GM13976 (cell line): ENCODE results near the gene HOXB2.

Source experiments
- DNase-seq: peaks from one replicate; pipeline ENCODE4 v3.0.0; 2012; ENCODE audit warnings: low spot score
- in situ Hi-C: fragments of 300-500 bp; cut with MboI; formaldehyde crosslinking; loops from one replicate; pipeline ENCODE4 v1.12.0; 2022; ENCODE audit warnings: low sequenced_read_pairs, mixed read lengths, inconsistent platforms; ENCODE audit not compliant: unreplicated experiment
- TF ChIP-seq, protein P1 (sequence below): IDR thresholded peaks from 2 replicates; pipeline ENCODE4 v1.5.1; 2012; ENCODE audit warnings: borderline replicate concordance, mild to moderate bottlenecking; ENCODE audit not compliant: insufficient read depth; ENCODE audit errors: extremely low read depth, missing control alignments, control extremely low read depth

The HOXB2 gene

DNA sequence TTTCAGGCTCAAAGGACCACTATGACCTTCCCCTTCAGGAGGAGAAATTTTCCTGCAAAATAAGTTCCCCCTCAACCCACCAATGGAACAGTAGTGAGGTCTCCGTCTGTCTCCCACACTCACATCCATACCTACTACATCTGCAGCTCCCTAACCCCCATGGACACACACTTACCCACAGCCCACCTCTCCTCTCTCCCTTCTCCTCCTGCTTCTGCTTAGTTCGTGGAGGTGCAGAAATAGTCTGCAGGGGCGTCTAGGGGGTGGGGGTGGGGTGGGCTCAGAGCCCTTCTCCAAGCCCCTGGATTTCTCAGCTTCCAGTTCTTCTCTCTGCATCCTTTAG, 24.3 kb upstream of the HOXB2 start:
- in situ Hi-C loops = no loop called here
- TF ChIP-seq, protein P1, sequence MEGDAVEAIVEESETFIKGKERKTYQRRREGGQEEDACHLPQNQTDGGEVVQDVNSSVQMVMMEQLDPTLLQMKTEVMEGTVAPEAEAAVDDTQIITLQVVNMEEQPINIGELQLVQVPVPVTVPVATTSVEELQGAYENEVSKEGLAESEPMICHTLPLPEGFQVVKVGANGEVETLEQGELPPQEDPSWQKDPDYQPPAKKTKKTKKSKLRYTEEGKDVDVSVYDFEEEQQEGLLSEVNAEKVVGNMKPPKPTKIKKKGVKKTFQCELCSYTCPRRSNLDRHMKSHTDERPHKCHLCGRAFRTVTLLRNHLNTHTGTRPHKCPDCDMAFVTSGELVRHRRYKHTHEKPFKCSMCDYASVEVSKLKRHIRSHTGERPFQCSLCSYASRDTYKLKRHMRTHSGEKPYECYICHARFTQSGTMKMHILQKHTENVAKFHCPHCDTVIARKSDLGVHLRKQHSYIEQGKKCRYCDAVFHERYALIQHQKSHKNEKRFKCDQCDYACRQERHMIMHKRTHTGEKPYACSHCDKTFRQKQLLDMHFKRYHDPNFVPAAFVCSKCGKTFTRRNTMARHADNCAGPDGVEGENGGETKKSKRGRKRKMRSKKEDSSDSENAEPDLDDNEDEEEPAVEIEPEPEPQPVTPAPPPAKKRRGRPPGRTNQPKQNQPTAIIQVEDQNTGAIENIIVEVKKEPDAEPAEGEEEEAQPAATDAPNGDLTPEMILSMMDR = no peak
- no peak for DNase-seq

DNA sequence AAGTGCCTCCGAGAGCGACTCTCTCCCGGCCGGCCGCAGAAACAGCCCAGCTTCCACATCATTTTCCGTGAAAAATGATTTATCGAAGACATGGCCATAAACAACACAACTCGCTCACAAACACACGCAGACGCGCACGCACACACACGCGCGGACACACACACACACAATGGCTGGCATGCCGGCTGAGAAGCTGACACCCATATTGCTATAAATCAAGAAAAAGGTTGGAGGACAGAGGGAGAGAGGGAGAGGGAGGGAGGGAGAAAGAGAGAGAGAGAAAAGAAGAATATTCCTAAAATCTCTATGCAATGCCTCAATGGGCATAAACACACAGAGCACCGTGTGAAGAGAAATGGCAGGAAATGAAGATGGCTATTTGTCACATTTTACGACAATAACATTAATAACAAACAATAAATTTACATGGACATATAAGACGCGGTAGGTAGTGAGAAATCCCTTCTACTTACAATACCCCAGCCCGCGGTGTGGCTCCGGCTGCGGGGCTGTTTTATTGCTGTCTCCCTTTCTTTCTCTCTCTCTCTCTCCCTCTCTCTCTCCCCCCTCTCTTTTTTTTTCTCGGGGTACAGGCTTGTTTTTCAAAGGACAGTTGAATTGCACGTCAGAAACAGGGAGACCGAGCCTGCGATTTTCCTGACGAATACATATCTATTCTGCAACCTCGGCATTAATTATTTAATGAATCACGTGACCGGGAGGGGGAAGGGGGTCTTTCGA, 23.8 kb upstream of the HOXB2 start:
- no peak for DNase-seq
- in situ Hi-C loops = no loop called here
- TF ChIP-seq, protein P1 = no peak

DNA sequence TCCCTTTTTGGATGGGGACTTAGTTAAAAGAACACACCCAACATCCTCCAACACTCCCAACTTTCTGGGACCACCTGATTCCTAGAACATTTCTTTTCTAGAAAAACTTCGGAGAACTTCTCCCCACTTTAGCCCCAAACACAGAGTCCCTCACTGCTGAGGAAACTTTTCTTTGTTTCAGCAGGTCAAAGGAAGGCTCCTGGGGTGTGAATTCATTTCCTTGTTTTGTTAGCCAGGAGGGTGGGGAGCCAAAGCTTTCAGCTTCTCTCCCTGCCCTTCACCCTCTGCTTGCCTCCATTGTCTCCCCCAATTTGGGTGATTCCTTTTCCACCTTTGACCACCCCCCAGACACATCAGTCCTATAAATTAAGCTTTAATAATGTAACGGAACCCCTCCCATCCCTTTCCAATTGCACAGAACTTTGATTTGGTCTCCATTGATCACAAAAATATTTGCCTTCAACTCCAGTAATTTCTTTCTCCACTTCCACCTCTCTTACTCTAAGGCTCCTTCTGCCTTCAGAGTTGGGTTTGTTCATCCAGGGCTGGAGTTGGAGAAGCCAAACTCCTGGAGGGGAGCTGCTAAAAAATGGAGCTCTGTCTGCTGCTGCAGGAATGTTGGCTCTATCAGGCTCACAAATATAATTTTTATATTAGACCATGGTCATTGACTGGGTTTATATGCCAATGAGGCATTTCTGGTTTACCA, 22.9 kb upstream of the HOXB2 start:
- no peak for DNase-seq
- TF ChIP-seq, protein P1 = no peak
- in situ Hi-C loops = no loop called here

DNA sequence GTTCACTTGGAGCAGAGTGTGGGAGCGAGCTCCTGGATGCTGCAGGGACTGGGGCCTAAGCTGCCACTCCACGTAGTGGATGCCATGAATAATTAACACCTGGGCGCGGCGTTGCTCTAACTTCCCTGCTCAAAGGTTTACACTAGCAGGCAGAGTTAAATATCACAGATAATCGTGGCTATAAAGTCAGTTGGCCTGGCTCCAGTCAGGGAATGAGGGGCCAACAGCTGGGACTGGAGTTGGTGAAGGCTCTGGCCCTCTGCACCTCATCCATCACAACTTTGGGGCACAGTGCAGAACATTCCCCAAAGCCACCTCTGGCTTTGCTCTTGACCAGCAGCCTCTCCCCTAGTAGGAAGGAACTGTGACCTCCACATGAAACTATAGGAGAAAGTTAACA, 22.3 kb upstream of the HOXB2 start:
- no peak for DNase-seq
- TF ChIP-seq, protein P1 = no peak
- in situ Hi-C loops = no loop called here

DNA sequence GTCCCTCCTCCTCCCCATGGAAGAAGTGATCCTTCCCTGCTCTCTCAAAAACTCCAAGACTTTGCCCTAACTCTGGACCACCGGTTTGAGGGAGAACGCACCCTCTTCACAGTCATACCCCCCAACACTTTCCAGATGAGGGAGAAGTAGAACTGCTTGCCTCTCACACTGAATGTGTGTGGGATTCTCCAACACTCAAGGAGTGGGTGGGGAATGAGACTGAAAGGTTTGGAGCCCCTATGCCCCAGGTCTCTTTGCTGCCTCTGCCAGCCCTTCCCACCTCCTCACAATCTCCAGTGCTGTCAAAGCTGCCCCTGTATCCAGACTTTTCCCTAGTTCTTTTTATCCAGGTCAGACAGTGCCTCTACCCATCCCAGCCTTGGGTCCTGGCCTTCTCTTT, 21.8 kb upstream of the HOXB2 start:
- TF ChIP-seq, protein P1 = no peak
- no peak for DNase-seq
- in situ Hi-C loops = no loop called here

DNA sequence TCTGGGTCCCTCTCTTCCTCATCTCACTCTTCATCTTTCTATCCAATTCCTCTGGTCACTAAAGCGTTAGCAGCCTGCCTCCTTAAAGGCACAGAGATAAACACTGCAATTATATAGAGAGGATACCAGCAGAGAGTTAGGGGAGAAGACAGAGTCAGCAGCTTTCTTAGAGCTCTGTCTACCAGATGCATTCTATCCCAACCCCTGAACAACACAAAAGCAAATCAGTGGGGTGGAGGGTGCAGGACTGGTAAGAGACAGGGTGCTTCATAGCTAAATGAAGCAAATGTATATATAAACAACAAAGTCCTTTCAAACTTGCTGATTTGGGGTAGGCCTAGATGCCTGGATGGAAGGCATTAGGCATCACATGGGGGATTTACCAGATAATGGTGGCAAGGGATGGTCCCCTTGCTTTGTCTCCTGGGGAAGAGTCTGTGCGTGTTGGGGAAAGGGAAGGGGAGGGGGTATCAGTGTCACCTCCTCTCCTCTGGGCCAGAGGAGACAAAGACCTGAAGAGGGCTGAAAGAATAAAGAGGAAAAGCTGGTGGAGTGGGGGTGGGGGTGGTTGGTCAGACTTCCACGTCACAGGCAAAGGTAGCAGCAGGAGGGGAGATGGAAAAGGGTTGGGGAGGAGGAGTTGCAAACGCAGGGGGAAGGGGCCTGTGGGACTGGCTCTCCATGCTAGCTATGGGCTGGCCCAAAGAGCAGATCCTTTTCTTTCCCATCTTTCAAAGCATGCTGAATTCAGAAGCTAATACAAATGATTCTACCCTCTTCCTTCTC, 21.2 kb upstream of the HOXB2 start:
- TF ChIP-seq, protein P1 = no peak
- no peak for DNase-seq
- in situ Hi-C loops = no loop called here
